Measurements from ENCODE around the gene ZDHHC11.
"Not testable (repeated sequence)": the region's sequence is repeated elsewhere in the genome, so short reads cannot be mapped to it uniquely, and the experiment has no call there.

Gene ZDHHC11

DNA sequence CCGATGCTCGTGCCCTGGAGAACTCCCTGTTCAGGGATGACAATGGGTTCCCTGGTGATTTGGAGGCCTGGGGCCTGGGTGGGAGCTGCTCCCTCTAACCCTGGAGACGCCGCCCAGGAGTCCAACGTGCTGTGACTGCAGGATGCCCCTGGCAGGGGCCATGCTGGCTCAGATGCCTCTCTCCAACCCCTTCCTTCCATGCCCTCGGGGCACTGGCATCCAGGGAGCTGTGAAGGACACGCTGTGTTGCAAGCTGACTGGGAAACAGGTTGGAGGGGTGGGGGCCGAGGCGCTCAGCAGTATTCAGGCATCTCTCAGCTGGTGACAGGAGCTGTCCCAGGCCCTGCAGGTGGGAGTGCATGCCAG is 75.2 kb downstream of the ZDHHC11 start:
- H3K27me3 ChIP-seq (ENCODE audit: control insufficient read depth in 1 of 2, insufficient read depth in 1 of 2, low read length in 2 of 2): peaks cover 0 to 13% of the 10 kb centered on the region in 2 experiments
- not testable (repeated sequence) for H3K9me3 ChIP-seq (ENCODE audit: control insufficient read depth, low read length); H3K4ac ChIP-seq (ENCODE audit: low read depth in 1 of 2, low read length in 2 of 2); H2AK5ac ChIP-seq (ENCODE audit: low read length, severe bottlenecking); H2BK5ac ChIP-seq (ENCODE audit: low read depth, low read length, poor library complexity, severe bottlenecking); H3K27ac ChIP-seq (ENCODE audit: low read length, poor library complexity, severe bottlenecking); H3K4me1 ChIP-seq (ENCODE audit: control insufficient read depth, insufficient read depth, low read depth, low read length); H2BK12ac ChIP-seq (ENCODE audit: low read length in 2 of 2); H3K36me3 ChIP-seq (ENCODE audit: control insufficient read depth in 1 of 2, insufficient read depth in 2 of 2, low read depth in 1 of 2, low read length in 2 of 2); H2AFZ ChIP-seq (ENCODE audit: low read depth, low read length); H3K9ac ChIP-seq (ENCODE audit: low read length); H3K18ac ChIP-seq (ENCODE audit: low read depth in 1 of 2, low read length in 2 of 2); H3K79me1 ChIP-seq (replicated peaks; ENCODE audit: low read length, poor library complexity, severe bottlenecking); DNase-seq; H3K14ac ChIP-seq (ENCODE audit: low read length in 2 of 2); H2BK15ac ChIP-seq (ENCODE audit: low read depth, poor library complexity, severe bottlenecking); H4K91ac ChIP-seq (ENCODE audit: low read length); H3K4me2 ChIP-seq (ENCODE audit: low read length, poor library complexity, severe bottlenecking); H4K8ac ChIP-seq (ENCODE audit: low read length); H3K4me3 ChIP-seq (ENCODE audit: insufficient read depth in 1 of 2, low read depth in 1 of 2, low read length in 2 of 2); H3K23ac ChIP-seq (ENCODE audit: low read length in 2 of 2); H2BK120ac ChIP-seq (ENCODE audit: low read depth, low read length)
- 71% methylated on average over 7 of the region's 9 CpGs for whole genome bisulfite sequencing

DNA sequence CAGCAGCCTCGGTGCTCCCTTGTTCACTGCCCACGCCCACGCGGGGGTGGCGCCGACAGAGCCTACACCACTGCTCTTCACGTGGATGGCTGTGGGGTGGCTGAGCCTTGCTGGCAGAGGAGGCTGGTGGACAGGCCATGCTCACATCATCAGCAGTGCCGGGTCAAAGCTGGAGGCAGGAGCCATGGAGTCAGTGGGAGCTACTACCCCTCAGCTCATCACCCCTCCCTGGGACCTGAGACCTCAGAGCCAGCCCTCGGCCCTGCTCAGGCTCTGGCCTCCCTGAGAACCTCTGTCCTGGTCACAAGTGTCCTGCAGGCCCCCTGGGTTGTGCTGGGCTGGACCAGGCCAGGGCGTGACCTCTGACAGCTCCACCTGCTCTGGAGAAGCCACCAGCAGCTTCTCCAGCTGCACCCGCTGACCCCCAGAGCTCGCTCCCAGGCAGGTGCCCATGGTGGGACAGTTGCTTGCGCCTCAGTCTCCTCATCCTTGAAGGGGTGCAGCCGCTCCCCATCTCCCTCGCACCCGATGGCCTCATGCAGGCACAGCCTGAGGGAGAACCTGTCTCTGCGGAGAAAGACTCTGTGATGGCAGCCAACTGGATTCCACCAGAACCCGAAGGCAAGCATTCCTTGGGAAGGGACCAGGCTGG is 75.8 kb downstream of the ZDHHC11 start:
- H2AK5ac ChIP-seq (ENCODE audit: low read length, severe bottlenecking); H3K14ac ChIP-seq (ENCODE audit: low read length in 2 of 2); H4K91ac ChIP-seq (ENCODE audit: low read length); H2BK120ac ChIP-seq (ENCODE audit: low read depth, low read length); H3K27ac ChIP-seq (ENCODE audit: low read length, poor library complexity, severe bottlenecking); H2BK12ac ChIP-seq (ENCODE audit: low read length in 2 of 2); H3K18ac ChIP-seq (ENCODE audit: low read depth in 1 of 2, low read length in 2 of 2); DNase-seq; H2BK5ac ChIP-seq (ENCODE audit: low read depth, low read length, poor library complexity, severe bottlenecking); H3K36me3 ChIP-seq (ENCODE audit: control insufficient read depth in 1 of 2, insufficient read depth in 2 of 2, low read depth in 1 of 2, low read length in 2 of 2); H3K4ac ChIP-seq (ENCODE audit: low read depth in 1 of 2, low read length in 2 of 2); H4K8ac ChIP-seq (ENCODE audit: low read length); H3K4me1 ChIP-seq (ENCODE audit: control insufficient read depth, insufficient read depth, low read depth, low read length); H2AFZ ChIP-seq (ENCODE audit: low read depth, low read length); H3K23ac ChIP-seq (ENCODE audit: low read length in 2 of 2); H3K9ac ChIP-seq (ENCODE audit: low read length); H3K79me1 ChIP-seq (replicated peaks; ENCODE audit: low read length, poor library complexity, severe bottlenecking); H2BK15ac ChIP-seq (ENCODE audit: low read depth, poor library complexity, severe bottlenecking); H3K4me2 ChIP-seq (ENCODE audit: low read length, poor library complexity, severe bottlenecking); H3K9me3 ChIP-seq (ENCODE audit: control insufficient read depth, low read length): not testable (repeated sequence)
- peak overlapping the region in 1 of 2 experiments; percentile 7 for H3K4me3 ChIP-seq (ENCODE audit: insufficient read depth in 1 of 2, low read depth in 1 of 2, low read length in 2 of 2)
- WGBS: 78% methylated on average over 18 of the region's 18 CpGs
- peaks cover 0 to 13% of the 10 kb centered on the region in 2 experiments for H3K27me3 ChIP-seq (ENCODE audit: control insufficient read depth in 1 of 2, insufficient read depth in 1 of 2, low read length in 2 of 2)

GRCh38 chr5:774304-774703 is 76.5 kb downstream of the ZDHHC11 start:
- H2AK5ac ChIP-seq (ENCODE audit: low read length, severe bottlenecking); H2BK12ac ChIP-seq (ENCODE audit: low read length in 2 of 2); H3K4me3 ChIP-seq (ENCODE audit: insufficient read depth in 1 of 2, low read depth in 1 of 2, low read length in 2 of 2); H4K91ac ChIP-seq (ENCODE audit: low read length); H3K79me1 ChIP-seq (replicated peaks; ENCODE audit: low read length, poor library complexity, severe bottlenecking); H3K18ac ChIP-seq (ENCODE audit: low read depth in 1 of 2, low read length in 2 of 2); H3K36me3 ChIP-seq (ENCODE audit: control insufficient read depth in 1 of 2, insufficient read depth in 2 of 2, low read depth in 1 of 2, low read length in 2 of 2); H2BK5ac ChIP-seq (ENCODE audit: low read depth, low read length, poor library complexity, severe bottlenecking); DNase-seq; H2AFZ ChIP-seq (ENCODE audit: low read depth, low read length); H3K4me2 ChIP-seq (ENCODE audit: low read length, poor library complexity, severe bottlenecking); H3K4me1 ChIP-seq (ENCODE audit: control insufficient read depth, insufficient read depth, low read depth, low read length); H3K9ac ChIP-seq (ENCODE audit: low read length); H4K8ac ChIP-seq (ENCODE audit: low read length); H3K14ac ChIP-seq (ENCODE audit: low read length in 2 of 2); H3K9me3 ChIP-seq (ENCODE audit: control insufficient read depth, low read length); H2BK15ac ChIP-seq (ENCODE audit: low read depth, poor library complexity, severe bottlenecking); H3K27ac ChIP-seq (ENCODE audit: low read length, poor library complexity, severe bottlenecking); H3K4ac ChIP-seq (ENCODE audit: low read depth in 1 of 2, low read length in 2 of 2); H2BK120ac ChIP-seq (ENCODE audit: low read depth, low read length); H3K23ac ChIP-seq (ENCODE audit: low read length in 2 of 2): not testable (repeated sequence)
- 69% methylated on average over 6 of the region's 6 CpGs for WGBS
- peaks cover 0 to 13% of the 10 kb centered on the region in 2 experiments for H3K27me3 ChIP-seq (ENCODE audit: control insufficient read depth in 1 of 2, insufficient read depth in 1 of 2, low read length in 2 of 2)

- no peak overlapping the region for H3K4me2 ChIP-seq (ENCODE audit: low read length, poor library complexity, severe bottlenecking)
- H3K4me3 ChIP-seq (ENCODE audit: insufficient read depth in 1 of 2, low read depth in 1 of 2, low read length in 2 of 2): no peak overlapping the region
- no peak overlapping the region for H3K14ac ChIP-seq (ENCODE audit: low read length in 2 of 2)
- no peak overlapping the region for H2BK120ac ChIP-seq (ENCODE audit: low read depth, low read length)
- no peak overlapping the region for H2BK5ac ChIP-seq (ENCODE audit: low read depth, low read length, poor library complexity, severe bottlenecking)
- H3K27me3 ChIP-seq (ENCODE audit: control insufficient read depth in 1 of 2, insufficient read depth in 1 of 2, low read length in 2 of 2): peaks cover 0 to 13% of the 10 kb centered on the region in 2 experiments
- H3K27ac ChIP-seq (ENCODE audit: low read length, poor library complexity, severe bottlenecking): no peak overlapping the region
- 83% methylated on average over 12 of the region's 12 CpGs for WGBS
- H3K9me3 ChIP-seq (ENCODE audit: control insufficient read depth, low read length): no peaks in the 10 kb centered on the region
- H4K91ac ChIP-seq (ENCODE audit: low read length): peak overlapping the region; percentile 22
- no peak overlapping the region for H3K18ac ChIP-seq (ENCODE audit: low read depth in 1 of 2, low read length in 2 of 2)
- H2AK5ac ChIP-seq (ENCODE audit: low read length, severe bottlenecking): no peak overlapping the region
- H3K23ac ChIP-seq (ENCODE audit: low read length in 2 of 2): no peak overlapping the region
- no peak overlapping the region for H3K9ac ChIP-seq (ENCODE audit: low read length)
- H2AFZ ChIP-seq (ENCODE audit: low read depth, low read length): no peak overlapping the region
- no peak overlapping the region for H4K8ac ChIP-seq (ENCODE audit: low read length)
- no peak overlapping the region for H2BK12ac ChIP-seq (ENCODE audit: low read length in 2 of 2)
- H2BK15ac ChIP-seq (ENCODE audit: low read depth, poor library complexity, severe bottlenecking): no peak overlapping the region
- H3K36me3 ChIP-seq (ENCODE audit: control insufficient read depth in 1 of 2, insufficient read depth in 2 of 2, low read depth in 1 of 2, low read length in 2 of 2): no peaks in the 10 kb centered on the region
- H3K79me1 ChIP-seq (replicated peaks; ENCODE audit: low read length, poor library complexity, severe bottlenecking): no peaks in the 10 kb centered on the region
- H3K4ac ChIP-seq (ENCODE audit: low read depth in 1 of 2, low read length in 2 of 2): no peak overlapping the region
- no peak for DNase-seq
- no peaks in the 10 kb centered on the region for H3K4me1 ChIP-seq (ENCODE audit: control insufficient read depth, insufficient read depth, low read depth, low read length)
Observed at GRCh38 chr5:773517-774264, 77.1 kb downstream of the ZDHHC11 start.

Measured in mesenchymal stem cell (in vitro differentiated cells and primary cell).